Erythroblast (primary cell): ENCODE results near the gene IL32.

ENCODE experiments used
- GATA1 ChIP-seq: IDR thresholded peaks from 2 replicates; pipeline ENCODE4 v1.6.1; 2011; ENCODE audit warnings: low read depth, mild to moderate bottlenecking, control low read depth, low read length, moderate library complexity
- POLR2A ChIP-seq: IDR thresholded peaks from 2 replicates; pipeline ENCODE4 v1.6.1; 2011; ENCODE audit warnings: mild to moderate bottlenecking, low read length

GRCh38 chr16:3044708-3045107, 20.7 kb upstream of the IL32 start:
- no peak for TF ChIP-seq POLR2A
- no peak for TF ChIP-seq GATA1
